Nephron (organoid): ENCODE data around the gene LY9.
A peak's percentile ranks its signal among the peaks of the same experiment; 100 is the strongest.
"Not testable (repeated sequence)": the region's sequence is repeated elsewhere in the genome, so short reads cannot be mapped to it uniquely, and the experiment has no call there.

ENCODE experiments used
- H3K27ac Mint-ChIP-seq, 3 experiments: 2 replicates each; pipeline ENCODE4 v1.8.0; 2020; ENCODE audit warnings: mixed read lengths in 3 of 3, mild to moderate bottlenecking in 2 of 3, moderate library complexity in 1 of 3
- H3K27me3 Mint-ChIP-seq: 2 replicates; pipeline ENCODE4 v1.8.0; 2021; ENCODE audit warnings: low read depth, mild to moderate bottlenecking, moderate library complexity, mixed read lengths
- H3K36me3 Mint-ChIP-seq: 2 replicates; pipeline ENCODE4 v1.8.0; 2020; ENCODE audit warnings: low read depth, mixed read lengths
- H3K4me1 Mint-ChIP-seq: 2 replicates; pipeline ENCODE4 v1.8.0; 2020; ENCODE audit warnings: mixed read lengths
- H3K4me3 Mint-ChIP-seq, 3 experiments: 2 replicates each; pipeline ENCODE4 v1.8.0; 2020; ENCODE audit warnings: mild to moderate bottlenecking in 3 of 3, mixed read lengths in 3 of 3, moderate library complexity in 2 of 3
- H3K9me3 Mint-ChIP-seq: 2 replicates; pipeline ENCODE4 v1.8.0; 2020; ENCODE audit warnings: mixed read lengths
- TF ChIP-seq, protein P1 (sequence below), 3 experiments: fragments of 200-600 bp; sonication (generic); IDR thresholded peaks; one replicate each; pipeline ENCODE4 v1.5.0; 2021; ENCODE audit warnings: antibody characterized with exemption in 3 of 3; ENCODE audit not compliant: unreplicated experiment in 3 of 3

Gene LY9

DNA sequence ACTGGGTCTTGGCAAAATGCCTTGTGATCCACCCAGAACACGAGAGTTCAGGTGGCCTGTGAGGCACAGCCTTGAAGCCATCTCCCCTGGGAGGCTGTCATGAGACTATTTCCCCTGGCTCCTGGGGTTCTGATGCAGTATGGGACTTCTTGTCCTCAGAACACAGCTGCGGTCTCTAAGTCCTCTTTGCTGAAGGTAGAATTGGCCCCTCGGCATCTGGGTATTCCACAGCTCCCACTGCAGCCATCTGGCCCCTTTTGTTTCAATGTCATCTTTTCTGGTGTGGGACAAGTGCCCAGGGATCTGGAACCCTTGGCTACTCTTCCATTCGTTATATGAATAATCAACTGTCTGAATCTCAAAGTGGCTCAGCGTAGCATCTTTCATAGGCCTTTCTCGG, 17.0 kb upstream of the LY9 start:
- Mint-ChIP-seq H3K36me3 (no peaks in the 10 kb centered on the region), H3K9me3 (no peaks in the 10 kb centered on the region), H3K27me3 (no peaks in the 10 kb centered on the region), H3K4me3 (no peak overlapping the region), H3K27ac (no peak overlapping the region), H3K4me1 (no peaks in the 10 kb centered on the region)
- TF ChIP-seq, protein P1, sequence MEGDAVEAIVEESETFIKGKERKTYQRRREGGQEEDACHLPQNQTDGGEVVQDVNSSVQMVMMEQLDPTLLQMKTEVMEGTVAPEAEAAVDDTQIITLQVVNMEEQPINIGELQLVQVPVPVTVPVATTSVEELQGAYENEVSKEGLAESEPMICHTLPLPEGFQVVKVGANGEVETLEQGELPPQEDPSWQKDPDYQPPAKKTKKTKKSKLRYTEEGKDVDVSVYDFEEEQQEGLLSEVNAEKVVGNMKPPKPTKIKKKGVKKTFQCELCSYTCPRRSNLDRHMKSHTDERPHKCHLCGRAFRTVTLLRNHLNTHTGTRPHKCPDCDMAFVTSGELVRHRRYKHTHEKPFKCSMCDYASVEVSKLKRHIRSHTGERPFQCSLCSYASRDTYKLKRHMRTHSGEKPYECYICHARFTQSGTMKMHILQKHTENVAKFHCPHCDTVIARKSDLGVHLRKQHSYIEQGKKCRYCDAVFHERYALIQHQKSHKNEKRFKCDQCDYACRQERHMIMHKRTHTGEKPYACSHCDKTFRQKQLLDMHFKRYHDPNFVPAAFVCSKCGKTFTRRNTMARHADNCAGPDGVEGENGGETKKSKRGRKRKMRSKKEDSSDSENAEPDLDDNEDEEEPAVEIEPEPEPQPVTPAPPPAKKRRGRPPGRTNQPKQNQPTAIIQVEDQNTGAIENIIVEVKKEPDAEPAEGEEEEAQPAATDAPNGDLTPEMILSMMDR (IDR thresholded peaks at IDR 0.05; ENCODE audit: unreplicated experiment in 3 of 3), result no peak

- TF ChIP-seq, protein P1 (IDR thresholded peaks at IDR 0.05; ENCODE audit: unreplicated experiment in 3 of 3), result peak in 2 of 3 experiments; percentile 7 to 23
- Mint-ChIP-seq H3K27ac (no peak overlapping the region), H3K4me3 (no peak overlapping the region), H3K27me3 (no peaks in the 10 kb centered on the region), H3K4me1 (no peaks in the 10 kb centered on the region), H3K36me3 (no peaks in the 10 kb centered on the region), H3K9me3 (no peaks in the 10 kb centered on the region)
Observed at GRCh38 chr1:160779626-160780397, 16.2 kb upstream of the LY9 start.

- H3K9me3 Mint-ChIP-seq, result no peaks in the 10 kb centered on the region
- TF ChIP-seq, protein P1 (IDR thresholded peaks at IDR 0.05; ENCODE audit: unreplicated experiment in 3 of 3), result peak in 1 of 3 experiments; percentile 1
- no peaks in the 10 kb centered on the region for H3K4me1 Mint-ChIP-seq
- H3K36me3 Mint-ChIP-seq, result no peaks in the 10 kb centered on the region
- H3K27me3 Mint-ChIP-seq, result no peaks in the 10 kb centered on the region
- H3K27ac Mint-ChIP-seq, result no peak overlapping the region
- no peak overlapping the region for H3K4me3 Mint-ChIP-seq
Observed at GRCh38 chr1:160780398-160780755, 15.6 kb upstream of the LY9 start.

DNA sequence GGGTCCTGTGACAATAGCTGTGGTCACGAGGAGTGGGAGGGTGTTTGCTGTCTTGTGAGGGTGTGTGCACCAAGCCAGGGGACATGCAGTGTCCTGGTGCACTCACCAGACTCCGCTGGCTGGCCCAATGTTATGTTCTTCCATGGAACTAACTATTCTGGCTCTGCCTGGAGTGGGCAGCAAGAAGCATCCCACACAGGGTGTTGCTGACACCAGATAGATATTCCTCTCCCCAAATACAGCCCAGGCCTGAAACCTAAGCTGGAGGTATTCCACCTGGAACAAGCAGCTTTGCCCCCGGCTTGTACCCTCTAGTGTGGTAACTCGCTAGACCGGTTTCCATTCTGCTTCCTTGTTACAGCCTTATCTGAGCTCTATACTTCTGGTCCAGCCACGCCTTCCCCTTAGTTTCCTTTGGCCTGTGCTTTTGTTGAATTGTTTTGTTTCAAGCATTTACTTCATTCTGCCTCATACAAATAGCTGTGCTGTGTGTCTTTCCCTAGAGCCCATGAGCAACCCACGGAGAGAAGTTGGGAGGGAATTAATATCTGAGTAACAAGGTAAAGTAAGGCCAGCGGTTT, 14.7 kb upstream of the LY9 start:
- H3K36me3 Mint-ChIP-seq, result no peaks in the 10 kb centered on the region
- H3K27me3 Mint-ChIP-seq, result no peaks in the 10 kb centered on the region
- H3K4me3 Mint-ChIP-seq, result no peak overlapping the region
- TF ChIP-seq, protein P1 (IDR thresholded peaks at IDR 0.05; ENCODE audit: unreplicated experiment in 3 of 3), result no peak
- no peaks in the 10 kb centered on the region for H3K4me1 Mint-ChIP-seq
- peak overlapping the region in 2 of 3 experiments; percentile 20 to 40 for H3K27ac Mint-ChIP-seq
- no peaks in the 10 kb centered on the region for H3K9me3 Mint-ChIP-seq

DNA sequence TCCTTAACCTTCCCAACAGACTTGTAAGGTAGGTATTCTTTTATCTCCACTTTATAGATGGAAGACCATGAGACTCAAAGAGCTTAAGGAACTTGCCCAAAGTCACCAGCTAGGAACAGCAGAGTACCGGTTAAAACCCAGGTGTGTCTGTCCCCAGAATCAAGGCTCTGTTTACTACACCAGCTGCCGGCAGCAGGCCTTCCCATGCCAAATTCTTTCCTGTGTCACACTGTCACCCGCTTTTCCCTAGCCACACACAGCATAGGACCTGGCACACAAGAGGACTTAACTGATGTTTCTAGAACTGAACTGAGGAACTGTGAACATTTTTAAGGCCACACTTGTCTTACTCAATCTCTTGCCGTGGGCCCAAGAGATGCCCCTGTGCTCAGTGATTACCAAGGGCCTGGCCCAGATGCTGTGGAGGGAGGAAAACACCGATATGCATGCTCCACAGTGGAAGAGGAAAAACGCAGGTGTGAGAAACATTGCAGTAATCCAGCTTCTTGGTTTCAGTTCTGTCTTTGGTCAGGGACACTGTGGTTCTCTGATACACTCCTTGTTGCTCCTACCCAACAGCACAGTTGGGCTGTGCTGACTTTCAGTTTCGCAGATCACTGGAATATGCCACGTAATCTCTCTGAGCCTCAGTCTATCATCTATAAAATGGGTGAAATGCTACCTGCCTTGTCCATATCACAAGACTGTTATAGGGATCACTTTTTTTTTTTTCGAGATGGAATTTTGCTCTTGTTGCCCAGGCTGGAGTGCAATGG, 13.9 kb upstream of the LY9 start:
- Mint-ChIP-seq H3K27me3 (no peaks in the 10 kb centered on the region), H3K4me1 (no peaks in the 10 kb centered on the region), H3K4me3 (no peak overlapping the region), H3K36me3 (no peaks in the 10 kb centered on the region), H3K27ac (no peak overlapping the region), H3K9me3 (no peaks in the 10 kb centered on the region)
- TF ChIP-seq, protein P1 (IDR thresholded peaks at IDR 0.05; ENCODE audit: unreplicated experiment in 3 of 3), result no peak

DNA sequence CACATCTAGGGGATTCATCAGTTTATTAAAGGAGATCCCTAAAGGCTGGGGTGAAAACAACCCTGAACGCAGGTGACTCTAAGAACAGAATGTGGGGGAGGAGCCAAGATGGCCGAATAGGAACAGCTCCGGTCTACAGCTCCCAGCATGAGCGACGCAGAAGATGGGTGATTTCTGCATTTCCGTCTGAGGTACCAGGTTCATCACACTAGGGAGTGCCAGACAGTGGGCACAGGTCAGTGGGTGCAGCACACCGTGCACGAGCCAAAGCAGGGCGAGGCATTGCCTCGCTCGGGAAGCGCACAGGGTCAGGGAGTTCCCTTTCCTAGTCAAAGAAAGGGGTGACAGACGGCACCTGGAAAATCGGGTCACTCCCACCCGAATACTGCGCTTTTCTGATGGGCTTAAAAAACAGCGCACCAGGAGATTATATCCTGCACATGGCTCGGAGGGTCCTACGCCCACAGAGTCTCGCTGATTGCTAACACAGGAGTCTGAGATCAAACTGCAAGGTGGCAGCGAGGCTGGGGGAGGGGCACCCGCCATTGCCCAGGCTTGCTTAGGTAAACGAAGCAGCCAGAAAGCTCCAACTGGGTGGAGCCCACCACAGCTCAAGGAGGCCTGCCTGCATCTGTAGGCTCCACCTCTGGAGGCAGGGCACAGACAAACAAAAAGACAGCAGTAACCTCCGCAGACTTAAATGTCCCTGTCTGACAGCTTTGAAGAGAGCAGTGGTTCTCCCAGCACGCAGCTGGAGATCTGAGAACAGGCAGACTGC, 12.8 kb upstream of the LY9 start:
- not testable (repeated sequence) for H3K27ac Mint-ChIP-seq, H3K27me3 Mint-ChIP-seq, H3K36me3 Mint-ChIP-seq, H3K4me1 Mint-ChIP-seq, H3K4me3 Mint-ChIP-seq, H3K9me3 Mint-ChIP-seq
